GM21619 (cell line): ENCODE results near the gene ITGAE.
"Not testable (repeated sequence)": the region's sequence is repeated elsewhere in the genome, so short reads cannot be mapped to it uniquely, and the experiment has no call there.

Source experiments
- ATAC-seq: cut with Tn5 transposase; IDR thresholded peaks from one replicate; pipeline ENCODE4 v1.9.1; 2021; ENCODE audit not compliant: unreplicated experiment

The ITGAE gene

GRCh38 chr17:3800362-3801271 lies at the start of gene ITGAE:
Gene ITGAE, minus strand, starts transcription at chr17:3801188. Its CDS starts 44 bp downstream, at chr17:3801144.
- ATAC-seq = no peak

- ATAC-seq = no peak
These were observed 47.3 kb upstream of the ITGAE start for GRCh38 chr17:3848229-3848835.

GRCh38 chr17:3847165-3847670 lies 46.2 kb upstream of the ITGAE start:
- no peak for ATAC-seq

- ATAC-seq = no peak
These were observed 45.6 kb upstream of the ITGAE start for GRCh38 chr17:3846437-3847164.

GRCh38 chr17:3845621-3846436 lies 44.8 kb upstream of the ITGAE start, which contains the start of gene NCBP3:
Gene NCBP3, minus strand, starts transcription at chr17:3846246. Its CDS starts 23 bp downstream, at chr17:3846223.
- ATAC-seq = peak; percentile 85

- peak; percentile 27 for ATAC-seq
These were observed 44.3 kb upstream of the ITGAE start for GRCh38 chr17:3845291-3845620.

- not testable (repeated sequence) for ATAC-seq
These were observed 43.6 kb upstream of the ITGAE start for GRCh38 chr17:3844556-3844955.

- ATAC-seq = no peak
These were observed 43.0 kb upstream of the ITGAE start for GRCh38 chr17:3843935-3844516.

GRCh38 chr17:3838206-3838605 lies 37.2 kb upstream of the ITGAE start:
- ATAC-seq = no peak

GRCh38 chr17:3836551-3836950 lies 35.6 kb upstream of the ITGAE start:
- ATAC-seq = no peak

GRCh38 chr17:3835410-3836229 lies 34.6 kb upstream of the ITGAE start:
- no peak for ATAC-seq

- ATAC-seq = no peak
These were observed 33.8 kb upstream of the ITGAE start for GRCh38 chr17:3834811-3835210.

GRCh38 chr17:3828852-3829232 lies 27.9 kb upstream of the ITGAE start:
- no peak for ATAC-seq

- no peak for ATAC-seq
These were observed 27.3 kb upstream of the ITGAE start for GRCh38 chr17:3828151-3828851.

GRCh38 chr17:3827124-3827773 lies 26.3 kb upstream of the ITGAE start:
- no peak for ATAC-seq

GRCh38 chr17:3826191-3826590 lies 25.2 kb upstream of the ITGAE start:
- ATAC-seq = no peak

GRCh38 chr17:3821101-3821500 lies 20.1 kb upstream of the ITGAE start:
- ATAC-seq = no peak

- no peak for ATAC-seq
These were observed 17.8 kb upstream of the ITGAE start for GRCh38 chr17:3818786-3819185.
